A549 treated with ZK216348 at 1 μM for 4 hours (cell line): ENCODE measurements around the gene HTATIP2. TPM values are rescaled to one million over a fixed set of nuclear protein-coding genes. Genes with fewer than 3 reads are reported as not detected.

Experiments used
- total RNA-seq: library from RNA; stranded (reverse); fragments of 200-300 nt; extraction: Qiagen RNA extraction; gene quantifications from 5 replicates; pipeline ENCODE4 v1.2.3, GENCODE V29; 2022; ENCODE audit warnings: low read depth

HTATIP2 gene
- total RNA-seq, result 191 to 212 TPM (median 195 TPM) in 5 replicates

GRCh38 chr11:20363500-20364340, at the start of gene HTATIP2:
HTATIP2 (plus strand) TSS chr11:20363714; CDS start chr11:20364238, 524 bp downstream.

GRCh38 chr11:20387261-20388095, 24.0 kb downstream of the HTATIP2 start, which contains the start of gene PRMT3:
PRMT3 (plus strand) TSS chr11:20387716; CDS start chr11:20387747, 31 bp downstream.

Other genes starting within 250 kb of the HTATIP2 start
- gene DBX1, start 203.2 kb upstream of the HTATIP2 start, total RNA-seq, result not detected in 5 replicates
- gene PRMT3, start 24.0 kb downstream of the HTATIP2 start, total RNA-seq, result 21.3 to 39.2 TPM (median 30.6 TPM) in 5 replicates
- gene SLC6A5, start 235.9 kb downstream of the HTATIP2 start, total RNA-seq, result not detected in 5 replicates